H1 (cell line): ENCODE results near the gene LAMP5. TPM values are rescaled to one million over a fixed set of nuclear protein-coding genes. Genes with fewer than 3 reads are reported as not detected.

Experiments
- CTCF ChIA-PET: fragments of 300-600 bp; sonication (Branson Sonifier 250); formaldehyde crosslinking; loops from one replicate; lab custom pipeline; 2021; ENCODE audit not compliant: partially characterized antibody; lab: Charles Lee
- POLR2A ChIA-PET: fragments of 300-600 bp; sonication (Branson Sonifier 250); formaldehyde crosslinking; loops from one replicate; lab custom pipeline; 2021; ENCODE audit warnings: inconsistent platforms; ENCODE audit not compliant: partially characterized antibody; lab: Charles Lee
- DNase-seq, 2 experiments: peaks; one replicate each; pipeline versions ENCODE4 v3.0.0 to v3.0.0-alpha.2; 2010 to 2022; ENCODE audit warnings: low spot score in 2 of 2, low read depth in 1 of 2, mixed read lengths in 1 of 2
- FAIRE-seq: peaks from 2 replicates; lab custom pipeline; 2011; peaks lifted over from hg19 to GRCh38; lab: Jason Lieb, UNC
- H2AFZ ChIP-seq: 2 replicates; pipeline ENCODE4 v1.8.1; 2012; ENCODE audit warnings: low read length, inconsistent platforms
- H2AK5ac ChIP-seq: 2 replicates; pipeline ENCODE4 v1.6.1; 2013; ENCODE audit warnings: low read depth, low read length
- H2BK120ac ChIP-seq: replicated peaks from 2 replicates; pipeline ENCODE3; 2013; ENCODE audit warnings: low read depth, low read length, inconsistent platforms
- H2BK12ac ChIP-seq: 2 replicates; pipeline ENCODE4 v1.6.1; 2013; ENCODE audit warnings: low read depth, low read length
- H2BK15ac ChIP-seq: 2 replicates; pipeline ENCODE4 v1.6.1; 2013; ENCODE audit warnings: low read length
- H2BK20ac ChIP-seq: 2 replicates; pipeline ENCODE4 v1.6.1; 2013; ENCODE audit warnings: low read length
- H2BK5ac ChIP-seq: 2 replicates; pipeline ENCODE4 v1.6.1; 2013; ENCODE audit warnings: low read depth, low read length
- H3K14ac ChIP-seq: 2 replicates; pipeline ENCODE4 v1.6.1; 2013; ENCODE audit warnings: inconsistent platforms; ENCODE audit not compliant: insufficient read length
- H3K18ac ChIP-seq: 2 replicates; pipeline ENCODE4 v1.6.1; 2013; ENCODE audit warnings: low read length; ENCODE audit errors: extremely low read depth
- H3K23ac ChIP-seq: 2 replicates; pipeline ENCODE4 v1.6.1; 2013; ENCODE audit warnings: inconsistent platforms; ENCODE audit not compliant: insufficient read length
- H3K23me2 ChIP-seq: 2 replicates; pipeline ENCODE4 v1.6.1; 2013; ENCODE audit warnings: low read depth, low read length
- H3K27ac ChIP-seq: 2 replicates; pipeline ENCODE4 v1.6.1; 2011; ENCODE audit warnings: low read depth, low read length, inconsistent platforms
- H3K27me3 ChIP-seq, 4 experiments: replicated peaks in 1 of 4; 1 replicate in 1 of 4; 2 replicates in 3 of 4; pipeline versions ENCODE4 v1.6.1 to v1.8.1; 2011 to 2013; ENCODE audit warnings: low read length in 3 of 4, mild to moderate bottlenecking in 3 of 4, inconsistent platforms in 2 of 4, mixed read lengths in 2 of 4, moderate library complexity in 1 of 4; ENCODE audit not compliant: control insufficient read depth in 3 of 4, insufficient read depth in 3 of 4; ENCODE audit errors: extremely low read depth in 1 of 4
- H3K36me3 ChIP-seq, 4 experiments: 2 replicates each; pipeline versions ENCODE4 v1.6.1 to v1.8.1; 2011 to 2013; ENCODE audit warnings: mild to moderate bottlenecking in 4 of 4, low read length in 3 of 4, moderate library complexity in 2 of 4, control low read depth in 1 of 4, inconsistent platforms in 1 of 4; ENCODE audit not compliant: insufficient read depth in 4 of 4, control insufficient read depth in 2 of 4
- H3K4ac ChIP-seq: replicated peaks from 2 replicates; pipeline ENCODE3; 2013; ENCODE audit warnings: low read length, low read depth, mixed read lengths, inconsistent platforms; ENCODE audit not compliant: insufficient read length
- H3K4me1 ChIP-seq, 4 experiments: replicated peaks in 1 of 4; 1 replicate in 1 of 4; 2 replicates in 3 of 4; pipeline versions ENCODE4 v1.6.1 to v1.8.1; 2011 to 2013; ENCODE audit warnings: low read length in 3 of 4, inconsistent platforms in 2 of 4, mixed read lengths in 1 of 4; ENCODE audit not compliant: insufficient read depth in 4 of 4, control insufficient read depth in 3 of 4
- H3K4me2 ChIP-seq, 2 experiments: 2 replicates each; pipeline versions ENCODE4 v1.6.1 to v1.8.1; 2011 to 2013; ENCODE audit warnings: low read depth in 2 of 2, low read length in 2 of 2, control low read depth in 1 of 2, inconsistent platforms in 1 of 2, mild to moderate bottlenecking in 1 of 2; ENCODE audit not compliant: insufficient read depth in 1 of 2
- H3K4me3 ChIP-seq, 4 experiments: fragments of 200-600, 300-600 bp in 1 of 4; sonication (generic), shearing (Covaris generic), sonication (Bioruptor Twin) in 1 of 4; 2 replicates each; pipeline versions ENCODE4 v1.5.1 to v1.8.1; 2011 to 2016; ENCODE audit warnings: low read length in 4 of 4, low read depth in 3 of 4, control low read depth in 2 of 4, inconsistent platforms in 2 of 4, mild to moderate bottlenecking in 2 of 4, mixed read lengths in 1 of 4, moderate library complexity in 1 of 4; ENCODE audit not compliant: insufficient read depth in 2 of 4; ENCODE audit errors: extremely low read depth in 1 of 4
- H3K56ac ChIP-seq: replicated peaks from 2 replicates; pipeline ENCODE3; 2013; ENCODE audit warnings: low read depth, mild to moderate bottlenecking, mixed read lengths, low read length, inconsistent platforms; ENCODE audit not compliant: insufficient read length
- H3K79me1 ChIP-seq: 2 replicates; pipeline ENCODE4 v1.6.1; 2013; ENCODE audit warnings: low read depth, low read length, control low read depth
- H3K79me2 ChIP-seq, 2 experiments: 2 replicates each; pipeline versions ENCODE4 v1.6.1 to v1.8.1; 2012 to 2013; ENCODE audit warnings: low read length in 2 of 2, mild to moderate bottlenecking in 2 of 2, inconsistent platforms in 1 of 2; ENCODE audit not compliant: insufficient read depth in 2 of 2, control insufficient read depth in 1 of 2
- H3K9ac ChIP-seq, 4 experiments: replicated peaks in 1 of 4; 1 replicate in 1 of 4; 2 replicates in 3 of 4; pipeline versions ENCODE4 v1.6.1 to v1.8.1; 2011 to 2013; ENCODE audit warnings: low read depth in 3 of 4, low read length in 3 of 4, control low read depth in 2 of 4, mild to moderate bottlenecking in 2 of 4, moderate library complexity in 2 of 4, inconsistent platforms in 1 of 4; ENCODE audit errors: extremely low read depth in 1 of 4
- H3K9me3 ChIP-seq, 2 experiments: 2 replicates each; pipeline versions ENCODE4 v1.6.1 to v1.8.1; 2012 to 2013; ENCODE audit warnings: mild to moderate bottlenecking in 2 of 2, moderate library complexity in 2 of 2, control low read depth in 1 of 2, inconsistent platforms in 1 of 2, low read depth in 1 of 2, low read length in 1 of 2, mixed read lengths in 1 of 2; ENCODE audit not compliant: insufficient read depth in 2 of 2
- H4K20me1 ChIP-seq, 2 experiments: replicated peaks in 1 of 2; 2 replicates each; pipeline versions ENCODE3 to v1.8.1; 2011 to 2013; ENCODE audit warnings: inconsistent platforms in 2 of 2, low read length in 2 of 2, mild to moderate bottlenecking in 1 of 2; ENCODE audit not compliant: insufficient read depth in 2 of 2, control insufficient read depth in 1 of 2
- H4K5ac ChIP-seq: 2 replicates; pipeline ENCODE4 v1.6.1; 2013; ENCODE audit warnings: low read length, low read depth, mixed read lengths, inconsistent platforms; ENCODE audit not compliant: insufficient read length
- H4K8ac ChIP-seq: 2 replicates; pipeline ENCODE4 v1.8.0; 2013; ENCODE audit warnings: mild to moderate bottlenecking, moderate library complexity, low read length, inconsistent platforms; ENCODE audit not compliant: insufficient read depth; ENCODE audit errors: extremely low read depth
- H4K91ac ChIP-seq: replicated peaks from 2 replicates; pipeline ENCODE3; 2013; ENCODE audit warnings: low read length, mixed read lengths, inconsistent platforms; ENCODE audit not compliant: insufficient read length
- ASH2L ChIP-seq: fragments of 200-600, 300-600 bp; sonication (generic); IDR thresholded peaks from one replicate; pipeline ENCODE4 v1.7.1; 2017; ENCODE audit warnings: low read length
- CBX5 ChIP-seq: fragments of 300-800, 300-1000 bp; sonication (generic); IDR thresholded peaks from 2 replicates; pipeline ENCODE4 v1.7.1; 2016; ENCODE audit warnings: antibody characterized with exemption, low read length, low read depth
- CTCF ChIP-seq, 3 experiments: IDR thresholded peaks; 1 replicate in 2 of 3; 2 replicates in 1 of 3; pipeline versions ENCODE4 v1.5.1 to v1.6.1; 2011; ENCODE audit warnings: low read length in 3 of 3, mild to moderate bottlenecking in 3 of 3, inconsistent platforms in 2 of 3, low read depth in 1 of 3, moderate library complexity in 1 of 3; ENCODE audit not compliant: insufficient read depth in 1 of 3; ENCODE audit errors: control extremely low read depth in 1 of 3
- E2F6 ChIP-seq: IDR thresholded peaks from 2 replicates; pipeline ENCODE4 v1.6.1; 2012; ENCODE audit warnings: inconsistent platforms
- GTF2F1 ChIP-seq: IDR thresholded peaks from 2 replicates; pipeline ENCODE4 v1.6.1; 2012; ENCODE audit warnings: low read depth, low read length, improper control_type of control experiment, borderline replicate concordance
- PHF8 ChIP-seq: fragments of 200-600 bp; sonication (generic); conservative IDR thresholded peaks from 2 replicates; pipeline ENCODE4 v1.7.1; 2012; ENCODE audit warnings: low read depth, mild to moderate bottlenecking, inconsistent platforms, low read length, moderate library complexity
- POLR2A ChIP-seq, 2 experiments: IDR thresholded peaks; 1 replicate in 1 of 2; 2 replicates in 1 of 2; pipeline ENCODE4 v1.6.1; 2011; ENCODE audit warnings: low read depth in 2 of 2, low read length in 2 of 2, mild to moderate bottlenecking in 2 of 2; ENCODE audit errors: control extremely low read depth in 1 of 2
- SIN3A ChIP-seq, 2 experiments: IDR thresholded peaks in 1 of 2; conservative IDR thresholded peaks in 1 of 2; 2 replicates each; pipeline ENCODE4 v1.6.1; 2011 to 2012; ENCODE audit warnings: low read length in 2 of 2, improper control_type of control experiment in 1 of 2, low read depth in 1 of 2, mild to moderate bottlenecking in 1 of 2
- SIX5 ChIP-seq: IDR thresholded peaks from 2 replicates; pipeline ENCODE4 v1.6.1; 2011; ENCODE audit warnings: mild to moderate bottlenecking, low read depth, low read length
- SRF ChIP-seq: IDR thresholded peaks from 2 replicates; pipeline ENCODE4 v1.6.1; 2011; ENCODE audit warnings: mild to moderate bottlenecking, low read depth, low read length, moderate library complexity
- TEAD4 ChIP-seq: IDR thresholded peaks from 2 replicates; pipeline ENCODE4 v1.6.1; 2012; ENCODE audit warnings: low read depth, low read length, inconsistent platforms, mixed read lengths
- ZNF274 ChIP-seq: IDR thresholded peaks from 2 replicates; pipeline ENCODE4 v1.7.0; 2012; ENCODE audit warnings: low read length, borderline replicate concordance; ENCODE audit errors: extremely low read depth
- WGBS, 2 experiments: shearing (Covaris generic) in 1 of 2; methylation state at CpG; one replicate each; pipeline versions ENCODE4 v1.1.6 to v1.1.7; 2013 to 2015; ENCODE audit warnings: low lambda C conversion rate in 2 of 2, mixed read lengths in 2 of 2, inconsistent platforms in 1 of 2, low coverage in 1 of 2, missing lambda C conversion rate in 1 of 2; ENCODE audit not compliant: insufficient replicate concordance in 2 of 2, insufficient coverage in 1 of 2, insufficient read length in 1 of 2; ENCODE audit errors: extremely low coverage in 1 of 2, missing lambda C conversion rate in 1 of 2; 5-methylcytosine and 5-hydroxymethylcytosine counted together
- polyA plus RNA-seq, 7 experiments: library from polyadenylated mRNA; depleted of rRNA in 3 of 7; stranded (reverse) in 5 of 7; unstranded in 2 of 7; fragments of >200 nt in 5 of 7; fragments of 200-250 nt in 2 of 7; gene quantifications; 1 replicate in 5 of 7; 2 replicates in 1 of 7; 4 replicates in 1 of 7; pipeline versions ENCODE4 v1.2.1 to v1.2.3, GENCODE V29; 2011 to 2013; ENCODE audit warnings: missing spikeins in 2 of 7, mixed read lengths in 2 of 7
- total RNA-seq: library from RNA; stranded (reverse); fragmentation: NEBNext Ultra II Directional; extraction: Animal tissue kit (Norgen Biotek cat#: 25700); gene quantifications from 2 replicates; pipeline ENCODE4 v1.2.1, GENCODE V29; 2021

LAMP5 gene
- total and polyA plus RNA-seq, 2 of the 8 experiments (the other 6 are each of a cell fraction or from before 2014, with no cell fraction given), result 0.22 to 1.9 TPM

DNA sequence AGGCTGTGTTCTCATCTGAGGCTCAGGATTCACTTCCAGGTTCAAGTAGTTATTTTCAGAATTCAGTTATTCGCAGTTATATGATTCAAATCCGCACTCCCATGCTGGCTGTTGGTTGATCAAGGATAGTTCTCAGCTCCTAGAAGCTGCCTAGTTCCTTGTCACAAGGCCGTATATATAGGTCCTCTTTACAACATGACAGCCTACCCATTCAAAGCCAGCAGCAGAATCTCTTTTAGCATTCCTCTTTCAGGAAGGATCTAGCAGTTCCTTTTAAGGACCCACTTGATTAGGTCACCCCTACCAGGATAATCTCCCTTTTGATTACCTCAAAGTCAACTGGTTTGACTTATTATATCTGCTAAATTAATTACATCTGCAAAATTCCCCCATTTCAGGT lies 23.8 kb upstream of the LAMP5 start:
- no peaks in the 10 kb centered on the region for H4K20me1 ChIP-seq
- no peak overlapping the region for H2BK15ac ChIP-seq
- no peak overlapping the region for H3K9ac ChIP-seq
- no peak overlapping the region for H2AK5ac ChIP-seq
- no peak overlapping the region for H4K5ac ChIP-seq
- no peak overlapping the region for H2BK120ac ChIP-seq
- ChIA-PET CTCF (interaction anchor here (1.2 kb wide), 4 partner anchors 23 to 120 kb away, joined by 3 to 5 read pairs (median 4); no protein-coding TSS in a partner anchor), POLR2A (no interaction called here)
- WGBS, 2 experiments, result 84% methylated on average over 3 of the region's 3 CpGs; no CpG with 5 or more reads in 1 of the 2 experiments
- H2AFZ ChIP-seq, result no peak overlapping the region
- no peaks in the 10 kb centered on the region for H3K27me3 ChIP-seq
- H3K9me3 ChIP-seq, result no peaks in the 10 kb centered on the region; a peak in 1 of 4 replicates
- no peak overlapping the region for H2BK12ac ChIP-seq
- H3K4me1 ChIP-seq, result no peaks in the 10 kb centered on the region
- H3K36me3 ChIP-seq, result no peaks in the 10 kb centered on the region
- H3K18ac ChIP-seq, result no peak overlapping the region
- DNase-seq, result no peak
- H3K4me3 ChIP-seq, result no peak overlapping the region
- H3K4ac ChIP-seq, result no peak overlapping the region
- H3K23ac ChIP-seq, result no peak overlapping the region
- H3K79me1 ChIP-seq, result no peaks in the 10 kb centered on the region
- H3K23me2 ChIP-seq, result no peaks in the 10 kb centered on the region
- H2BK20ac ChIP-seq, result no peak overlapping the region
- H3K56ac ChIP-seq, result no peak overlapping the region
- no peak overlapping the region for H4K8ac ChIP-seq
- FAIRE-seq, result no peak
- H3K79me2 ChIP-seq, result no peaks in the 10 kb centered on the region
- no peak overlapping the region for H3K4me2 ChIP-seq
- H2BK5ac ChIP-seq, result no peak overlapping the region
- no peak overlapping the region for H4K91ac ChIP-seq
- H3K14ac ChIP-seq, result no peak overlapping the region
- no peak overlapping the region for H3K27ac ChIP-seq
- TF ChIP-seq SRF (no peak), ZNF274 (no peak), GTF2F1 (no peak), PHF8 (no peak), ASH2L (no peak), E2F6 (no peak), SIX5 (no peak), TEAD4 (no peak), POLR2A (IDR thresholded peaks at IDR 0.05; ENCODE audit: control extremely low read depth in 1 of 2, low read depth in 2 of 2, low read length in 2 of 2) (no peak), CTCF (IDR thresholded peaks at IDR 0.05; ENCODE audit: control extremely low read depth in 1 of 3, insufficient read depth in 1 of 3, low read depth in 1 of 3, low read length in 3 of 3) (no peak), CBX5 (no peak), SIN3A (conservative IDR thresholded peaks at IDR 0.05 in 1 of 2, IDR thresholded peaks at IDR 0.05 in 1 of 2; ENCODE audit: low read depth in 1 of 2, low read length in 2 of 2) (no peak)
